Kasumi-1 (cell line): ENCODE data around the gene PRLH.

Source experiments
- DNase-seq, 2 experiments: peaks; one replicate each; lab custom pipeline; 2025; lab: John Stamatoyannopoulos, UW

The PRLH gene

DNA sequence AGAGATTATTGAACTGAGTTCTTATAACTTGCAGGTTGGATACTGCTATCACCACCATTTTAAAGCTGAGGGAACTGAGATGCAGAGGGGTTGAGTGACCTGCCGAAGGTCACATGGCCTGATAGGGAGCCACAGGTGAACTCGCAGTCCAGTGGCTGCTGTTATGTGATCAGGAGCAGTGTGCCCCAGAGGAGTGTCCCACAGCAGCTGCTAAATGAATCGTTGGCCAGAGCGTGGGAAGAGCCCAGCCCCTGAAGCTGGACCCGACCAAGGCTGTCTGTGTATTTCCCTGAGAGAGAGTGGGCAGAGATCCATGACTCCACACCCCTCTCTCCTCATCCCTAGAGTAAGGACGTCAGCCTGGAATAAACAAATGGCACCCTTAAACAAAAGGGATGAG lies 26.7 kb upstream of the PRLH start:
- DNase-seq = no peak

DNA sequence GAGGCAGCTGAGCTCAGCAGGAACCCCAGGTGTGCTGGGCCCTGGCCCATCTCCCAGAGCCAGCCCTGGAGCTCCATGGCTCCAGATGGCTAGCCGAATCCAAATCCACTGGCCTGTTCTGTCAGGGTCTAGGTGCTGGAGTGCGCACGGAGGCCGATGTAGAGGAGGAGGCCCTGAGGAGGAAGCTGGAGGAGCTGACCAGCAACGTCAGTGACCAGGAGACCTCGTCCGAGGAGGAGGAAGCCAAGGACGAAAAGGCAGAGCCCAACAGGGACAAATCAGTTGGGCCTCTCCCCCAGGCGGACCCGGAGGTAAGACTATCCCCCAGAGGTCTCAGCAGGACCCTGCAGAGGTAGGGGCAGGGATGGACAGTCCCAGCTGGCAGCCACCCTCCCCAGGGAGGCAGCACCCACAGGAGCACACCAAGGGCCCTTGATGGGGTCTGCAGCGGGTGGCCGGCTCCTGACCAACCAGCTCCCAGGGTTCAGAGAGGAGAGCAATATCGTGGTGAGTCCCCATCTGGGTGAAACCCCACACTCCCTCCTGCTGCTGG lies 26.1 kb upstream of the PRLH start:
- no peak for DNase-seq

- DNase-seq = no peak
Measured at GRCh38 chr2:237540823-237541222, 25.6 kb upstream of the PRLH start.

GRCh38 chr2:237541243-237541642 lies 25.1 kb upstream of the PRLH start:
- DNase-seq = no peak

- DNase-seq = no peak
Measured at GRCh38 chr2:237542001-237542704, 24.2 kb upstream of the PRLH start.

- DNase-seq = no peak
Measured at GRCh38 chr2:237546040-237546875, 20.1 kb upstream of the PRLH start.

DNA sequence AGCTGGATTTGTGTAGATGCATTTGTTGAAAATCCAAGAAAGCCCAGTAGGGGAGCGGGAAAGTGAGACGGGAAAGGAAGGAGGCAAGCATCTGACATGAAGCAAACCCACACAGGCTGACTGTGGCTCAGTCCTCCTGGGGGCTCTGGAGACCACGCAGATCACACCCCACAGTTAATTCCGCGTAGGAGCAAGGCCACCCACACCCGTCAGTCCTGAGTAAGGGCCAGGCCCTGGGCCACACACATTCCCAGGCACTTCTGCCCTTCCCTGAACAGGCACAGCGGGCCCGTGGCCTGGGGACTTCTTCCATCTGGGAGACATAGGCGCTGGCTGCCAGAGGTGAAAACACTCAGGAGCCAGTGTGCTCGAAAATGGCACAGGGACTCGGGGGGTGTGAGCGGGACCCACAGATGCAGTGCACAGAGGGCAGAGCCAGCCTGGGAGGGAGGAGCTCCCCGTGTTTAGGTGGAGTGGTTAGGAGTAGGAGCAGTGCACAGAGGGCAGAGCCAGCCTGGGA lies 19.4 kb upstream of the PRLH start:
- no peak for DNase-seq

DNA sequence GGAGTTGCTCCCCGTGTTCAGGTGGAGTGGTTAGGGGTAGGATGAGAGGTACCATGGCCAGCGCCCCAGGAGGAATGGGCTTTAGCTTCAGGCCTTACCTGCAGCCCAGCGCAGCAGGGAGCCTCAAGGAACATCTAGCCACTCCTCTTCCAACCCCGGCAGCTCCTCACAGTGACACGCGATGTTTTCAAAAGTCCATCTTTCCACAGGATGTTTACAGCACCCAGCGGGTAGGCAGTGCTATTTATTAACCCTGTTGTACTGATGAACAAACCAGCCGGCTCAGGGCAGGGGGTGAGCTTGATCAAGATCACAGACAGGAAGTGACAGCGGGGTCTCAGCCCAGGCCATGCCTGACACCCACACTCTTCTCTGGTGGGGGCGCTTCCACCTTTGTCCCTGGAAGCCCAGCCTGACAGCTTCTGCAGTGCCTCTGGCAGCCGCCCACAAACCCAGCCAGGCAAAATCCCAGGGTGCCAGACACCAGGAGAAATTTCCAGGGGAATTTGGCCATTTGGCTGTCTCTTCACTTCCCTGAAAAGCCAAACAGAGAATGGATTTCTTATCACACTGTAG lies 18.4 kb upstream of the PRLH start:
- DNase-seq = no peak

DNA sequence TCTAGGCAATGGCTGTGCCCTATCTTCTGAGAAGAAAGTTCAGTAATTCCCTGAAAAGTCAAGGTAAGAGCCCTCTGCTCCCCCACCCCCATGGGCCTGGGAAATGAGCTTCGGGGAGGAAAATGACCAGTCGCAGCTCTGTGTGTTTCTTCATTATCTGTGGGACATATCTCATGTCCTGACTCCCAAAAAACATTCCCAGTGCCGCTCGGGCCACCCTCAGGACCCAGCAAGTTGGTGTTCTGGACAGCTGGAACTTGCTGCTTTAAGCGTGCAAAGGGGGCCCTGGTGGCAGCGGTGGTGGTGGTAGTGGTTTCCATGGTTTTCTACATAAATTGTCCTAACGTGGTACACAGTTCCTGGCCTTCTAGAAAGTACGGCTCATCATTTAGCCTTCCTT lies 17.2 kb upstream of the PRLH start:
- no peak for DNase-seq

DNA sequence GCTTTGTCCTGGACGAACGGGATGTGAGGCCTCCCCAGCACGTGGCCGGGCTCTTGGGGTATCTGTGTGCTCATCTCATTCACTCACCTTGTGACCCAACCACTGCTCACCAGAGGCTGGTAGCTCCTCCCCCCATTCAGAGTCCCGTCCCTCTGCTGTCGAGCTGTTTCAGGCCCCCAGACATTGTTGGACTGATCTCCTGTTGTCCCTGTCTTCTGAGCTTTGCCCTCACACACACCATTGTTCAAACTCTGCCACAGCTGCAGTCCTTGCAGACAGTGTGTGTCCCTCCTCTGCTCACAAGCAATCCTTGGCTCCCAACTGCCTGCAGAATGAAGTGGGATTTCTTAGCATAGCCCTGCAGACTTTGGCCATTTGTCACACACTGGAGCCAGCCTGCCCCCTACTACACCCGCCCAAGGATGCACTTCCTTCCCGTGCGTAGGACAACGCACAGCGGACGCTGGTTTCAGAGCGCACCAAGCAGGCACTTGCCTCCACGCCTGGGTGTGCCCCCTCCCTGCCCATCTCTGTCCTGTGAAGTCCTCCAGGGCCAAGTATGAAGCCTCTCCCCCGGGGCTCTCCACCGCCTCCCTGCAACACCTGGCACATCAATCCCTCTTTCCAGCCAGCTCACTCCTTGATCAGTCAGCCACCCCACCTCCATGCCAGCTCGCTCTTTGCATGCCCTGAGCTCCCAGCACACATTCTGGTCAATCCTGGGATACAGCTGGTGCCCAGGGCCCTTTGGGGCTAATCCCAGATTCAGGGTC lies 16.5 kb upstream of the PRLH start:
- DNase-seq = no peak

GRCh38 chr2:237551071-237551574 lies 15.3 kb upstream of the PRLH start:
- DNase-seq = no peak

- DNase-seq = no peak
Measured at GRCh38 chr2:237552908-237553307, 13.5 kb upstream of the PRLH start.

DNA sequence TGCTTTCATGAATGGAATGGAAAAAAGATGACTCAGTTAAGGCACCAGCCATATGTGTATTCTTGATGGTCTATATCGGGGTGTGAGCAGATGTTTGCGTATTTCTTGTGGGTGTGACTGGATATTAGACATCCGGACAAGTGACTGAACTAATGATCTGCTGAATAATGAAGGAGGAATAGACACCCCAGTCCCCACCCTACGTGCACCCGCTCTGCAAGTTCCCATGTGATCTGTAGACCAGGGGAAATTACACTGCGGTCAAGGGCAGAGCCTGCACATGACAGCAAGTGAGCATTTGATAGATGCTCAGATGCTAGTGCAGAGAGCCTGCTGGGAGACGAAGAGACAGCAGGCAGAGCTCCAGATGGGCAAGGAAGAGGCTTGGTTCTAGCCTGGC lies 12.4 kb upstream of the PRLH start:
- DNase-seq = no peak

- DNase-seq = no peak
Measured at GRCh38 chr2:237555560-237555959, 10.8 kb upstream of the PRLH start.

GRCh38 chr2:237556773-237557632 lies 9.4 kb upstream of the PRLH start:
- DNase-seq = no peak

- DNase-seq = no peak
Measured at GRCh38 chr2:237557633-237558015, 8.8 kb upstream of the PRLH start.

DNA sequence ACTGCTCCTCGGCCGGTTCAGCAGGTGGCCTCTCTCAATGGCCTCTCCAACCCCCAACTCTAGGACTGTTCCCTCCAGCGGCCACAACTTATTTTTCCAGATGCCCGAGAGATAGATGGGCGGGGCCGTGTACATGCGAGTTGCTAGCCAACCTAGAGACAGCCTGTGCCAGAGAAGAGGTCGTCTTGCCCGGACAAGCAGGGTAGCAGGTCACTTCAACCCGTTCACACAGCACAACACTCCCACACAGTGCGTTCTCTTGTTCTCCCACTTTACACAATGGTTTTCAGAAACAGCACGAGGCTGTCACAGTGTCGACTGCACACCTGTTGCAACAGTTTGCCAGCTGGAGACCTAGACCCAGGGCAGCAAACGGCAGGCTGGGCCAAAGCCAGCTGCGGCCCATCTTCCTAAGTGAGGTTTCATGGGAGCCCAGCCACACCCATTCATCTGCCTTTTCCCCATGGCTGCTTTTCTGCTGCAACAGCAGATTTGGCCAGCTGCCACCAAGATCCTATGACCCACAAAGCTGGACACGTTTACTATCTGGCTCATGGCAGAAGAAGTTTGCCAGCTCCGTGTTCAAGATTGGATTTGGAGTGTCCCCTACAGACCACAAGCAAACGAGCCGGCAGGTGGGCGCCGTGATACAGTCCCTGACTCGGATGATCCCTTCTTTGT lies 7.3 kb upstream of the PRLH start:
- no peak for DNase-seq

DNA sequence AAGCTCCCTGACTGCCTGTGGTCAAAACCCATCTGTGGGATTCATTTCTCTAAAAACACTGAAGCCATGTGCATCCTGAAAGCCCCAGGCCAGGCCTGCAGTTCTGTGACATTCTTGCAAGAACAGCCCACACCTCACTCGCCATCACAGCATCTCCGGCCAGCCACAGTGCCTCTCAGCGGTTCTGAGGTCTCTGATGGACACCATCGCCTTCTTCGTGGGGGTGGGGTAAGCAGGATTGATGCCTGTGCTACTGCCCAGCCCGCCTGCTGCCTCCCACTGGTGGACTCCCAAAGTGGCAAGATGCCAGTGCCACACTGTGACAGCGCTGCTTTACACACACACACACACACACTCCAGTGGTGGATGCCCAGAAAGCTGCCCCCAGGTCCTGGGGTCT lies 5.2 kb upstream of the PRLH start:
- DNase-seq = no peak

DNA sequence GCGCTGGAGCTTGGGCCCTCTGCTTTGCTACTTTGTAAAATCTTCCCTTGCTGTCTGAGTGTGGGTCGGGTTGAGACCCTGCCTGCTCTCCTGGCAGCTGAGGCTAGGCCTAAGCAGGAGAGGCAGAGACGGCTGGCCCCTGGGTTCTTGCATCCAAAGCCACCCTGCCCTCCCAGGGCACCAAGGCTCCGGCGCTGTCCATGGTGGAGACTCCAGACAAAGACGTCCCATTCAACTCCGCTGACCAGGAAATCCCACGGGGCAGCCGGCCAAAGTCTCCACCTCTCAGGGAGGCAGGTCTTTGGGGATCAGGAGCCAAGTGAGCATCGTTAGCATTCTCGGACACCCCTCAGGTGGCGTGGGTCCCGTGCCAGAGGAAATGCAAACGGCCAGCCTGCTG lies 2.6 kb upstream of the PRLH start:
- DNase-seq = no peak

DNA sequence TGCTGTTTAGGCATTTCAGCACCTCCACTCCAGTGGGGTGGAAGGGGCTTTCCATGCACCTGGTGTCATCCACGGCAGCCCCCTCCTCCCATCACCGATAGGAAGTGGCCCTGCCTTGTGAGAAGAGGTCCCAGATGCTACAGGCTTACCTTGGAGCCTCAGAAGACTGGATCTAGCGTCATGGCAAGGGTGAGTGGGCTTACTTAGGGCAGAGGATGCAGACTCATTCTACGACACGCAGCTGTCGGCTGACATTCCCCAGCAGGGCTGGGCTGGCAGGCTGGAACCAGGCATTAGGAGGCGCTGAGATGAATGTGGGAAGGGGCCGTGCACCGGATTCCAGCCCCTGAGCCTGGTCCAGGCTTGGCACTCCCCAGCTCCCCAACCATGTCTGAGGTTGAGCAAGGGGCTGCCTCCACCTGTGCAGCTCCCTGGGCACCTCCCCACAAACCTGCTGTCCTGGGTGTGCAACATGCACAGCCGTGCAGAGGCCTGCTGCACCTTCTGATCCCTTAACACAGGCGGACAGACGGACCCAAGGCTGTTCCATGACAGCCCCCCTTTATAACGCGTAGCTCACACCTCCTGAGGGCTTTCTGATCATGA lies 1.7 kb upstream of the PRLH start:
- no peak for DNase-seq
